PFSK-1 (cell line): ENCODE measurements around the gene YIPF1.

Experiments used
- POLR2AphosphoS5 ChIP-seq: IDR thresholded peaks from 2 replicates; pipeline ENCODE4 v1.6.1; 2012; ENCODE audit warnings: low read depth, mild to moderate bottlenecking, control low read depth, low read length, moderate library complexity
- SIN3A ChIP-seq: IDR thresholded peaks from 2 replicates; pipeline ENCODE4 v1.6.1; 2012; ENCODE audit warnings: mild to moderate bottlenecking, low read length, moderate library complexity, borderline replicate concordance; ENCODE audit not compliant: insufficient read depth
- TAF1 ChIP-seq: IDR thresholded peaks from 2 replicates; pipeline ENCODE4 v1.6.1; 2012; ENCODE audit warnings: low read length, control low read depth, borderline replicate concordance; ENCODE audit not compliant: insufficient read depth
- TF ChIP-seq, protein P1 (sequence below), 2 experiments: IDR thresholded peaks; 2 replicates each; pipeline versions ENCODE4 v1.6.1 to v1.8.0; 2011 to 2012; ENCODE audit warnings: low read depth in 2 of 2, low read length in 2 of 2, control low read depth in 1 of 2, inconsistent platforms in 1 of 2, mild to moderate bottlenecking in 1 of 2, moderate library complexity in 1 of 2; ENCODE audit not compliant: insufficient read depth in 1 of 2

DNA sequence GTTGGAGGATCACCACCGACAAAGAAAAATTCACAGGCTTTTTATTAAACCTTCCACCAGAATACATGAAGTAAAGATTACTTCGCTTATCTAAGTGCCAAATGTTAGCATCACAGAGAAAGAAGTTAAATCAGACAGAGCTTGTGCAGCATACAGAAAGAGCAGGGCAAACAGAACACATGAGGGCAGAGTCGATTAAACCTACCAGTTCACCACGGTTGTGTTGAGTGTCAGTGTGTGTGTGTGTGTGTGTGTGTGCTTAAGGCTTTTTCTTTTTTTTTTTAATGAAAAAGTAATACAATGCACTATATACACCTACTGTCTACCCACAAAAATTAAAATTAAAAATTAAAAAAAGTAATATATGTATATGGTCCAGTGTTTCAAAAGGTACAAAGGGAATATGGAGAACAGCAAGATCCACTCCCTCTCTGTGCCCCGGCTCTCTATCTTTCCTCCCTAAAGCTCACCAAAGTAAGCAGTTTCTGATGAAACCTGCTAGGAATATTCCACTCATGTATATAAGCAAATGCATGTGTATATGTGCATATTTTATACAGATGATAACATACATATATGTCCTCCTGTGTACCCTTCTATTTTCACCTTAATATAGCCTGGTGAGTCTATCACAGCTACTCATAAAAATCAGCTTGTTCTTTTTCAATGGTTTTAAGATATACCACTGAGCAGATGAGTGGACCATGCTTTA is 17.7 kb downstream of the YIPF1 start:
- no peak for TF ChIP-seq TAF1
- TF ChIP-seq POLR2AphosphoS5, result no peak
- TF ChIP-seq, protein P1, sequence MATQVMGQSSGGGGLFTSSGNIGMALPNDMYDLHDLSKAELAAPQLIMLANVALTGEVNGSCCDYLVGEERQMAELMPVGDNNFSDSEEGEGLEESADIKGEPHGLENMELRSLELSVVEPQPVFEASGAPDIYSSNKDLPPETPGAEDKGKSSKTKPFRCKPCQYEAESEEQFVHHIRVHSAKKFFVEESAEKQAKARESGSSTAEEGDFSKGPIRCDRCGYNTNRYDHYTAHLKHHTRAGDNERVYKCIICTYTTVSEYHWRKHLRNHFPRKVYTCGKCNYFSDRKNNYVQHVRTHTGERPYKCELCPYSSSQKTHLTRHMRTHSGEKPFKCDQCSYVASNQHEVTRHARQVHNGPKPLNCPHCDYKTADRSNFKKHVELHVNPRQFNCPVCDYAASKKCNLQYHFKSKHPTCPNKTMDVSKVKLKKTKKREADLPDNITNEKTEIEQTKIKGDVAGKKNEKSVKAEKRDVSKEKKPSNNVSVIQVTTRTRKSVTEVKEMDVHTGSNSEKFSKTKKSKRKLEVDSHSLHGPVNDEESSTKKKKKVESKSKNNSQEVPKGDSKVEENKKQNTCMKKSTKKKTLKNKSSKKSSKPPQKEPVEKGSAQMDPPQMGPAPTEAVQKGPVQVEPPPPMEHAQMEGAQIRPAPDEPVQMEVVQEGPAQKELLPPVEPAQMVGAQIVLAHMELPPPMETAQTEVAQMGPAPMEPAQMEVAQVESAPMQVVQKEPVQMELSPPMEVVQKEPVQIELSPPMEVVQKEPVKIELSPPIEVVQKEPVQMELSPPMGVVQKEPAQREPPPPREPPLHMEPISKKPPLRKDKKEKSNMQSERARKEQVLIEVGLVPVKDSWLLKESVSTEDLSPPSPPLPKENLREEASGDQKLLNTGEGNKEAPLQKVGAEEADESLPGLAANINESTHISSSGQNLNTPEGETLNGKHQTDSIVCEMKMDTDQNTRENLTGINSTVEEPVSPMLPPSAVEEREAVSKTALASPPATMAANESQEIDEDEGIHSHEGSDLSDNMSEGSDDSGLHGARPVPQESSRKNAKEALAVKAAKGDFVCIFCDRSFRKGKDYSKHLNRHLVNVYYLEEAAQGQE (IDR thresholded peaks at IDR 0.05; ENCODE audit: insufficient read depth in 1 of 2, low read depth in 2 of 2, low read length in 2 of 2), result no peak
- TF ChIP-seq SIN3A, result no peak
